CD4-positive, alpha-beta memory T cell (primary cell): ENCODE results near the gene CEACAM21. TPM values are rescaled to one million over a fixed set of nuclear protein-coding genes. Genes with fewer than 3 reads are reported as not detected.

Experiments used
- CTCF ChIA-PET: fragments of 350-600 bp; sonication (Branson Sonifier 250); formaldehyde crosslinking; loops from one replicate; lab custom pipeline; 2021; ENCODE audit warnings: inconsistent platforms; ENCODE audit not compliant: partially characterized antibody; lab: Charles Lee
- POLR2A ChIA-PET: fragments of 350-600 bp; sonication (Branson Sonifier 250); formaldehyde crosslinking; loops from one replicate; lab custom pipeline; 2021; ENCODE audit not compliant: partially characterized antibody; lab: Charles Lee
- DNase-seq, 5 donors: peaks; one replicate each; pipeline versions ENCODE4 v3.0.0 to v3.0.0-alpha.2; 2020 to 2022; ENCODE audit warnings: mixed read lengths in 1 of 5
- H3K27ac ChIP-seq: one replicate; pipeline ENCODE4 v1.7.0; 2013; ENCODE audit warnings: low read depth, low read length
- H3K27me3 ChIP-seq: 2 replicates; pipeline ENCODE4 v1.7.0; 2013; ENCODE audit warnings: mild to moderate bottlenecking, low read length, moderate library complexity; ENCODE audit not compliant: insufficient read depth
- H3K36me3 ChIP-seq: 2 replicates; pipeline ENCODE4 v1.7.0; 2013; ENCODE audit warnings: mild to moderate bottlenecking, low read length, moderate library complexity; ENCODE audit not compliant: insufficient read depth
- H3K4me1 ChIP-seq: 2 replicates; pipeline ENCODE4 v1.7.0; 2013; ENCODE audit warnings: mild to moderate bottlenecking, low read length, moderate library complexity; ENCODE audit not compliant: insufficient read depth
- H3K4me3 ChIP-seq, 2 donors: one replicate each; pipeline ENCODE4 v1.7.0; 2013; ENCODE audit warnings: low read length in 2 of 2, mild to moderate bottlenecking in 1 of 2
- H3K9me3 ChIP-seq, 2 donors: one replicate each; pipeline ENCODE4 v1.7.0; 2013; ENCODE audit warnings: low read length in 2 of 2, control low read depth in 1 of 2; ENCODE audit not compliant: control insufficient read depth in 1 of 2
- H3K27ac Mint-ChIP-seq, 7 donors: one replicate each; pipeline ENCODE4 v1.8.0; 2020 to 2021; ENCODE audit warnings: mixed read lengths in 7 of 7, mild to moderate bottlenecking in 6 of 7, inconsistent platforms in 3 of 7, moderate library complexity in 3 of 7
- H3K27me3 Mint-ChIP-seq, 2 donors: one replicate each; pipeline ENCODE4 v1.8.0; 2020 to 2021; ENCODE audit warnings: mixed read lengths in 2 of 2
- H3K36me3 Mint-ChIP-seq, 2 donors: one replicate each; pipeline ENCODE4 v1.8.0; 2020 to 2021; ENCODE audit warnings: mixed read lengths in 2 of 2, inconsistent platforms in 1 of 2, mild to moderate bottlenecking in 1 of 2
- H3K4me1 Mint-ChIP-seq, 4 donors: one replicate each; pipeline ENCODE4 v1.8.0; 2020 to 2021; ENCODE audit warnings: mixed read lengths in 4 of 4, mild to moderate bottlenecking in 1 of 4
- H3K4me3 Mint-ChIP-seq, 8 donors: one replicate each; pipeline ENCODE4 v1.8.0; 2020 to 2021; ENCODE audit warnings: mixed read lengths in 8 of 8, mild to moderate bottlenecking in 7 of 8, moderate library complexity in 6 of 8, inconsistent platforms in 3 of 8
- H3K9me3 Mint-ChIP-seq, 8 donors: one replicate each; pipeline ENCODE4 v1.8.0; 2020 to 2021; ENCODE audit warnings: mixed read lengths in 8 of 8, mild to moderate bottlenecking in 5 of 8, inconsistent platforms in 3 of 8, moderate library complexity in 1 of 8
- intact Hi-C: fragments of 100-400 bp; cut with micrococcal nuclease; formaldehyde crosslinking; loops from one replicate; pipeline ENCODE4 v1.15.1; 2023
- polyA plus RNA-seq, 2 donors: library from polyadenylated mRNA; unstranded; fragments of 300-500 nt; fragmentation: Illumina TruSeq; gene quantifications; one replicate each; pipeline ENCODE4 v1.2.3, GENCODE V29; 2021
- total RNA-seq, 2 experiments: library from RNA; stranded (reverse); gene quantifications; one replicate each; pipeline ENCODE4 v1.2.3, GENCODE V29; 2021

Gene CEACAM21
- total and polyA plus RNA-seq, 4 experiments from 2014 or later = 42.8 to 61.2 (median 54.6) TPM

- no peaks in the 10 kb centered on the region for H3K4me1 ChIP-seq
- POLR2A ChIA-PET = no interaction called here
- Mint-ChIP-seq H3K27ac (no peak overlapping the region), H3K9me3 (peaks cover 0 to 4% (median 0%) of the 10 kb centered on the region in 8 donors), H3K27me3 (peaks cover 10 to 29% of the 10 kb centered on the region in 2 donors), H3K4me1 (no peaks in the 10 kb centered on the region), H3K4me3 (no peak overlapping the region), H3K36me3 (no peaks in the 10 kb centered on the region)
- H3K9me3 ChIP-seq = no peaks in the 10 kb centered on the region
- no peak for DNase-seq
- H3K4me3 ChIP-seq = no peak overlapping the region
- H3K27me3 ChIP-seq = no peaks in the 10 kb centered on the region
- CTCF ChIA-PET = interaction anchor here (1.3 kb wide), 1 partner anchor 29 kb away, joined by 3 read pairs; no protein-coding TSS in a partner anchor
- no peaks in the 10 kb centered on the region for H3K36me3 ChIP-seq
- H3K27ac ChIP-seq = no peak overlapping the region
- intact Hi-C loops = no loop called here
These were observed 42.2 kb downstream of the CEACAM21 start for GRCh38 chr19:41617941-41618730.

- Mint-ChIP-seq H3K4me1 (no peaks in the 10 kb centered on the region), H3K27me3 (peaks cover 5 to 22% of the 10 kb centered on the region in 2 donors), H3K27ac (no peak overlapping the region), H3K4me3 (no peak overlapping the region), H3K9me3 (peaks cover 0 to 3% (median 0%) of the 10 kb centered on the region in 8 donors), H3K36me3 (no peaks in the 10 kb centered on the region)
- intact Hi-C loops = no loop called here
- H3K9me3 ChIP-seq = no peaks in the 10 kb centered on the region
- no peak overlapping the region for H3K27ac ChIP-seq
- H3K36me3 ChIP-seq = no peaks in the 10 kb centered on the region
- no peak overlapping the region for H3K4me3 ChIP-seq
- DNase-seq = no peak
- no peaks in the 10 kb centered on the region for H3K4me1 ChIP-seq
- H3K27me3 ChIP-seq = no peaks in the 10 kb centered on the region
- ChIA-PET CTCF (interaction anchor here (0.9 kb wide), 1 partner anchor 23 kb away, joined by 3 read pairs; no protein-coding TSS in a partner anchor), POLR2A (no interaction called here)
These were observed 43.1 kb downstream of the CEACAM21 start for GRCh38 chr19:41619018-41619556.

- Histone ChIP-seq H3K9me3 (no peaks in the 10 kb centered on the region), H3K27ac (no peak overlapping the region), H3K27me3 (no peaks in the 10 kb centered on the region), H3K4me3 (no peak overlapping the region), H3K36me3 (no peaks in the 10 kb centered on the region), H3K4me1 (no peaks in the 10 kb centered on the region)
- H3K27me3 Mint-ChIP-seq = peaks cover 3 to 22% of the 10 kb centered on the region in 2 donors
- POLR2A ChIA-PET = no interaction called here
- DNase-seq = no peak
- no peak overlapping the region for H3K4me3 Mint-ChIP-seq
- no peaks in the 10 kb centered on the region for H3K4me1 Mint-ChIP-seq
- CTCF ChIA-PET = no interaction called here
- no peak overlapping the region for H3K27ac Mint-ChIP-seq
- peaks cover 0 to 5% (median 0%) of the 10 kb centered on the region in 8 donors for H3K9me3 Mint-ChIP-seq
- no peaks in the 10 kb centered on the region for H3K36me3 Mint-ChIP-seq
- intact Hi-C loops = no loop called here
These were observed 44.2 kb downstream of the CEACAM21 start for GRCh38 chr19:41620171-41620570.

GRCh38 chr19:41621226-41621625 lies 45.3 kb downstream of the CEACAM21 start:
- Mint-ChIP-seq H3K36me3 (no peaks in the 10 kb centered on the region), H3K9me3 (peaks cover 0 to 5% (median 0%) of the 10 kb centered on the region in 8 donors), H3K27ac (no peak overlapping the region), H3K27me3 (peaks cover 4 to 22% of the 10 kb centered on the region in 2 donors), H3K4me3 (no peak overlapping the region), H3K4me1 (no peaks in the 10 kb centered on the region)
- Histone ChIP-seq H3K9me3 (no peaks in the 10 kb centered on the region), H3K4me1 (no peaks in the 10 kb centered on the region), H3K4me3 (no peak overlapping the region), H3K36me3 (no peaks in the 10 kb centered on the region), H3K27me3 (no peaks in the 10 kb centered on the region), H3K27ac (no peak overlapping the region)
- POLR2A ChIA-PET = no interaction called here
- DNase-seq = no peak
- CTCF ChIA-PET = no interaction called here
- intact Hi-C loops = no loop called here

- H3K4me3 Mint-ChIP-seq = no peak overlapping the region
- Histone ChIP-seq H3K27ac (no peak overlapping the region), H3K27me3 (no peaks in the 10 kb centered on the region), H3K4me1 (no peaks in the 10 kb centered on the region), H3K4me3 (no peak overlapping the region), H3K9me3 (no peaks in the 10 kb centered on the region), H3K36me3 (no peaks in the 10 kb centered on the region)
- H3K27me3 Mint-ChIP-seq = peaks cover 7 to 24% of the 10 kb centered on the region in 2 donors
- ChIA-PET POLR2A (no interaction called here), CTCF (no interaction called here)
- DNase-seq = no peak
- peaks cover 0 to 2% (median 0%) of the 10 kb centered on the region in 8 donors for H3K9me3 Mint-ChIP-seq
- no peaks in the 10 kb centered on the region for H3K36me3 Mint-ChIP-seq
- peak overlapping the region in 1 of 7 donors; percentile 36 for H3K27ac Mint-ChIP-seq
- intact Hi-C loops = no loop called here
- no peaks in the 10 kb centered on the region for H3K4me1 Mint-ChIP-seq
These were observed 45.7 kb downstream of the CEACAM21 start for GRCh38 chr19:41621654-41622053.

GRCh38 chr19:41623360-41623759 lies 47.4 kb downstream of the CEACAM21 start:
- no peak for DNase-seq
- Mint-ChIP-seq H3K4me1 (no peaks in the 10 kb centered on the region), H3K4me3 (peak overlapping the region in 2 of 8 donors; percentile 21 to 45), H3K9me3 (peaks cover 0 to 2% (median 0%) of the 10 kb centered on the region in 8 donors), H3K36me3 (no peaks in the 10 kb centered on the region), H3K27ac (peak overlapping the region in 1 of 7 donors; percentile 23), H3K27me3 (peaks cover 13 to 21% of the 10 kb centered on the region in 2 donors)
- H3K27ac ChIP-seq = no peak overlapping the region
- no peak overlapping the region for H3K4me3 ChIP-seq
- no peaks in the 10 kb centered on the region for H3K9me3 ChIP-seq
- CTCF ChIA-PET = no interaction called here
- no peaks in the 10 kb centered on the region for H3K4me1 ChIP-seq
- intact Hi-C loops = no loop called here
- no peaks in the 10 kb centered on the region for H3K36me3 ChIP-seq
- no peaks in the 10 kb centered on the region for H3K27me3 ChIP-seq
- POLR2A ChIA-PET = no interaction called here

GRCh38 chr19:41624515-41624914 lies 48.5 kb downstream of the CEACAM21 start:
- intact Hi-C loops = no loop called here
- H3K4me1 ChIP-seq = no peaks in the 10 kb centered on the region
- H3K9me3 Mint-ChIP-seq = peaks cover 0 to 2% (median 0%) of the 10 kb centered on the region in 8 donors
- H3K27ac ChIP-seq = no peak overlapping the region
- no peak for DNase-seq
- no peaks in the 10 kb centered on the region for H3K36me3 ChIP-seq
- no peaks in the 10 kb centered on the region for H3K4me1 Mint-ChIP-seq
- ChIA-PET CTCF (interaction anchor here (1.1 kb wide), 1 partner anchor 17 kb away, joined by 5 read pairs; no protein-coding TSS in a partner anchor), POLR2A (no interaction called here)
- no peak overlapping the region for H3K4me3 Mint-ChIP-seq
- no peak overlapping the region for H3K4me3 ChIP-seq
- peaks cover 14 to 26% of the 10 kb centered on the region in 2 donors for H3K27me3 Mint-ChIP-seq
- no peak overlapping the region for H3K27ac Mint-ChIP-seq
- H3K36me3 Mint-ChIP-seq = no peaks in the 10 kb centered on the region
- H3K27me3 ChIP-seq = no peaks in the 10 kb centered on the region
- no peaks in the 10 kb centered on the region for H3K9me3 ChIP-seq
